Measurements from ENCODE around the gene LRRN4. TPM values are rescaled to one million over a fixed set of nuclear protein-coding genes. Genes with fewer than 3 reads are reported as not detected.
A peak's percentile ranks its signal among the peaks of the same experiment; 100 is the strongest.

The LRRN4 gene
- total RNA-seq, 1 donor from 2014 or later, result 0.13 TPM

- no peak overlapping the region for H3K4me3 Mint-ChIP-seq (ENCODE audit: unreplicated experiment)
- DNase-seq (ENCODE audit: low spot score), result no peak
- no peak for TF ChIP-seq CTCF (IDR thresholded peaks at IDR 0.05; ENCODE audit: unreplicated experiment)
- H3K4me1 Mint-ChIP-seq (ENCODE audit: unreplicated experiment), result peaks cover 17% of the 10 kb centered on the region
- H3K27ac Mint-ChIP-seq (ENCODE audit: unreplicated experiment), result peak overlapping the region; percentile 6
- no peaks in the 10 kb centered on the region for H3K9me3 Mint-ChIP-seq (ENCODE audit: unreplicated experiment)
- peaks cover 21% of the 10 kb centered on the region for H3K27me3 Mint-ChIP-seq (ENCODE audit: unreplicated experiment)
- H3K36me3 Mint-ChIP-seq (ENCODE audit: low read depth, unreplicated experiment), result peaks cover 7% of the 10 kb centered on the region
Observed at GRCh38 chr20:6048391-6048790, 5.5 kb downstream of the LRRN4 start.

- peaks cover 8% of the 10 kb centered on the region for H3K36me3 Mint-ChIP-seq (ENCODE audit: low read depth, unreplicated experiment)
- H3K27me3 Mint-ChIP-seq (ENCODE audit: unreplicated experiment), result peaks cover 14% of the 10 kb centered on the region
- H3K4me3 Mint-ChIP-seq (ENCODE audit: unreplicated experiment), result no peak overlapping the region
- H3K9me3 Mint-ChIP-seq (ENCODE audit: unreplicated experiment), result no peaks in the 10 kb centered on the region
- no peak for TF ChIP-seq CTCF (IDR thresholded peaks at IDR 0.05; ENCODE audit: unreplicated experiment)
- DNase-seq (ENCODE audit: low spot score), result no peak
- H3K4me1 Mint-ChIP-seq (ENCODE audit: unreplicated experiment), result peaks cover 11% of the 10 kb centered on the region
- H3K27ac Mint-ChIP-seq (ENCODE audit: unreplicated experiment), result peak overlapping the region; percentile 22
Observed at GRCh38 chr20:6046432-6046831, 7.4 kb downstream of the LRRN4 start.

- Mint-ChIP-seq H3K27ac (ENCODE audit: unreplicated experiment) (no peak overlapping the region), H3K27me3 (ENCODE audit: unreplicated experiment) (peaks cover 9% of the 10 kb centered on the region), H3K4me3 (ENCODE audit: unreplicated experiment) (no peak overlapping the region), H3K9me3 (ENCODE audit: unreplicated experiment) (no peaks in the 10 kb centered on the region), H3K36me3 (ENCODE audit: low read depth, unreplicated experiment) (peaks cover 8% of the 10 kb centered on the region), H3K4me1 (ENCODE audit: unreplicated experiment) (peaks cover 11% of the 10 kb centered on the region)
- DNase-seq (ENCODE audit: low spot score), result no peak
- no peak for TF ChIP-seq CTCF (IDR thresholded peaks at IDR 0.05; ENCODE audit: unreplicated experiment)
Observed at GRCh38 chr20:6045566-6045965, 8.3 kb downstream of the LRRN4 start.

GRCh38 chr20:6044115-6044514 lies 9.7 kb downstream of the LRRN4 start:
- TF ChIP-seq CTCF (IDR thresholded peaks at IDR 0.05; ENCODE audit: unreplicated experiment), result no peak
- no peak for DNase-seq (ENCODE audit: low spot score)
- peaks cover 11% of the 10 kb centered on the region for H3K4me1 Mint-ChIP-seq (ENCODE audit: unreplicated experiment)
- no peak overlapping the region for H3K4me3 Mint-ChIP-seq (ENCODE audit: unreplicated experiment)
- peaks cover 13% of the 10 kb centered on the region for H3K36me3 Mint-ChIP-seq (ENCODE audit: low read depth, unreplicated experiment)
- H3K27ac Mint-ChIP-seq (ENCODE audit: unreplicated experiment), result no peak overlapping the region
- H3K9me3 Mint-ChIP-seq (ENCODE audit: unreplicated experiment), result no peaks in the 10 kb centered on the region
- H3K27me3 Mint-ChIP-seq (ENCODE audit: unreplicated experiment), result peaks cover 8% of the 10 kb centered on the region

GRCh38 chr20:6041808-6042265 lies 12.0 kb downstream of the LRRN4 start:
- H3K27me3 Mint-ChIP-seq (ENCODE audit: unreplicated experiment), result peaks cover 7% of the 10 kb centered on the region
- no peak for DNase-seq (ENCODE audit: low spot score)
- H3K4me1 Mint-ChIP-seq (ENCODE audit: unreplicated experiment), result peaks cover 5% of the 10 kb centered on the region
- no peaks in the 10 kb centered on the region for H3K9me3 Mint-ChIP-seq (ENCODE audit: unreplicated experiment)
- H3K27ac Mint-ChIP-seq (ENCODE audit: unreplicated experiment), result no peak overlapping the region
- no peak overlapping the region for H3K4me3 Mint-ChIP-seq (ENCODE audit: unreplicated experiment)
- peaks cover 10% of the 10 kb centered on the region for H3K36me3 Mint-ChIP-seq (ENCODE audit: low read depth, unreplicated experiment)
- no peak for TF ChIP-seq CTCF (IDR thresholded peaks at IDR 0.05; ENCODE audit: unreplicated experiment)
